ENCODE measurements around the gene DGCR8.
A peak's percentile ranks its signal among the peaks of the same experiment; 100 is the strongest.

The DGCR8 gene

DNA sequence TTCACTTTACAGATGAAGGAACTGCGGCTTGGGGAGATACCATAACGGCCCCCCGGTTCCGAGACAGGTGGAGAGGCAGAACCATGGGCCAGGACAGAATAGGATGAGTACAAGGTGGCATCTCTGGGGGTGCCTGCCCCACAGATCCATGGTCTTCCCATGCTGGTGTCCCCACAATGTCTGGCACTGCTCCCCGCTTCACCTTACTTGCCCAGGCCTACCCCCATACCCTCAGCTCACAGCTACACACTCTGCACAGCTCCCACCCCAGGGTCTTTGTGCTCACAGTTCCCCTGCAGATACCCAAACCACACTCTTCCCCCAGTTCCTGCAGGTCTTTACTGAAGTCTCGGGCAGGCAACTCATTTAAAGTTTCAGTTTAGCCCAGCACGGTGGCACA, 11.4 kb upstream of the DGCR8 start:
- H3K14ac ChIP-seq (ENCODE audit: low read length), result no peak overlapping the region

DNA sequence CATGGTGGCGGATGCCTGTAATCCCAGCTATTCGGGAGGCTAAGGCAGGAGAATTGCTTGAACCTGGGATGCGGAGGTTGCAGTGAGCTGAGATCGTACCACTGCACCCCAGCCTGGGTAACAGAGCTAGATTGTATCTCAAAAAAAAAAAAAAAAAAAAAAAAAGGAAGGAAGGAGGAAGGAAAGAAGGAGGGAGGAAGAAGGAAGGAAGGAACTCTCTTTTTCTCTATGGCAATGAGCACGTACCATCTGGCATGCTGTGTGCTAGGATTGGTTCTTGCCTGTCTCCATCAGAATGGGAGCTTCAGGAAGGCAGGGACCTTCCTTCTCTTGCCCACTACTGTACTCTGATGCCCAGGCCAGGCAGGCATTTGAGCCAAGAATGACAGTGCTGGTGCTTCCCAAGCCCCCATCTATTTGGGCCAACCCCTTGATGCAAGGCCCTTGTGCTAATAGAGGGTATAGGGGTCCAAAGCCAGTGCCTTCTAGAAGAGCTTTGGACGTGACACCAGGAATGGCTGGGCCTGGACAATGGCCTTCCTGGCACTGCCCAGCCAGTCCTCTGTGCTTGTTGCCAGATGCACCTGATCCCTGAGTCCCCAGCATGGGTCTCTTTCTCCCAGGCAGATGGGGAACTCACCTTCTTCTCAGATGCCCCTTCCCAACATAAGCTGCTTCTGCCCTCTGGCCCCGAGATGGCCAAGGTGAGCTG, 10.6 kb upstream of the DGCR8 start:
- H3K36me3 ChIP-seq (replicated peaks in 1 of 2; ENCODE audit: control insufficient read depth in 2 of 2, insufficient read depth in 2 of 2, low read length in 2 of 2), result peaks cover 0 to 4% of the 10 kb centered on the region in 2 donors
- H3K23ac ChIP-seq (ENCODE audit: low read depth, low read length, poor library complexity), result no peak overlapping the region
- no peak overlapping the region for H2BK15ac ChIP-seq (ENCODE audit: low read length)
- H3K14ac ChIP-seq (ENCODE audit: low read length), result peak overlapping the region; percentile 39
- no peak for DNase-seq (ENCODE audit: low spot score)
- no peak overlapping the region for H3K18ac ChIP-seq (ENCODE audit: low read length)
- no peaks in the 10 kb centered on the region for H3K79me1 ChIP-seq (ENCODE audit: low read depth, low read length)
- no peaks in the 10 kb centered on the region for H3K4me1 ChIP-seq (ENCODE audit: control insufficient read depth in 2 of 2, insufficient read depth in 1 of 2, low read depth in 1 of 2, low read length in 2 of 2)
- no peak overlapping the region for H4K8ac ChIP-seq (ENCODE audit: low read depth, low read length)
- no peak overlapping the region for H2AK5ac ChIP-seq (ENCODE audit: low read depth, low read length)
- H2BK5ac ChIP-seq (ENCODE audit: low read length), result no peak overlapping the region
- no peak overlapping the region for H2AFZ ChIP-seq (ENCODE audit: low read length)
- no peak overlapping the region for H2BK12ac ChIP-seq (ENCODE audit: low read length)
- no peaks in the 10 kb centered on the region for H3K27me3 ChIP-seq (ENCODE audit: control insufficient read depth in 3 of 3, insufficient read depth in 3 of 3, low read depth in 1 of 3, low read length in 3 of 3)
- no peak overlapping the region for H3K9ac ChIP-seq (ENCODE audit: low read depth, low read length, poor library complexity)
- H4K91ac ChIP-seq (ENCODE audit: low read depth, low read length, poor library complexity), result no peak overlapping the region
- no peak overlapping the region for H2BK120ac ChIP-seq (ENCODE audit: low read depth, low read length)
- H3K4me2 ChIP-seq (ENCODE audit: insufficient read depth, low read length, poor library complexity, severe bottlenecking), result no peak overlapping the region
- H3K4me3 ChIP-seq (ENCODE audit: low read length in 2 of 2), result no peak overlapping the region
- no peak overlapping the region for H3K4ac ChIP-seq (ENCODE audit: low read length)
- H3K27ac ChIP-seq (replicated peaks; ENCODE audit: low read length), result no peak overlapping the region
- no peaks in the 10 kb centered on the region for H3K9me3 ChIP-seq (replicated peaks in 1 of 2; ENCODE audit: control insufficient read depth in 2 of 2, insufficient read depth in 1 of 2, low read depth in 1 of 2, low read length in 2 of 2)
- no CpG with 5 or more reads among the region's 7 CpGs for WGBS, 2 donors (ENCODE audit: extremely low coverage in 2 of 2, insufficient read length in 2 of 2, insufficient replicate concordance in 1 of 2)

More for the DNA sequence above, 11.4 kb upstream of the DGCR8 start:
- Histone ChIP-seq H3K27ac (replicated peaks; ENCODE audit: low read length) (no peak overlapping the region), H3K23ac (ENCODE audit: low read depth, low read length, poor library complexity) (peak overlapping the region; percentile 11), H2BK15ac (ENCODE audit: low read length) (no peak overlapping the region), H3K4me3 (ENCODE audit: low read length in 2 of 2) (no peak overlapping the region), H2BK5ac (ENCODE audit: low read length) (no peak overlapping the region), H2AK5ac (ENCODE audit: low read depth, low read length) (no peak overlapping the region), H3K4ac (ENCODE audit: low read length) (no peak overlapping the region), H3K9me3 (replicated peaks in 1 of 2; ENCODE audit: control insufficient read depth in 2 of 2, insufficient read depth in 1 of 2, low read depth in 1 of 2, low read length in 2 of 2) (no peaks in the 10 kb centered on the region), H3K27me3 (ENCODE audit: control insufficient read depth in 3 of 3, insufficient read depth in 3 of 3, low read depth in 1 of 3, low read length in 3 of 3) (no peaks in the 10 kb centered on the region), H2BK12ac (ENCODE audit: low read length) (no peak overlapping the region), H3K18ac (ENCODE audit: low read length) (no peak overlapping the region), H3K36me3 (replicated peaks in 1 of 2; ENCODE audit: control insufficient read depth in 2 of 2, insufficient read depth in 2 of 2, low read length in 2 of 2) (peaks cover 0 to 4% of the 10 kb centered on the region in 2 donors), H4K8ac (ENCODE audit: low read depth, low read length) (no peak overlapping the region), H4K91ac (ENCODE audit: low read depth, low read length, poor library complexity) (no peak overlapping the region), H3K9ac (ENCODE audit: low read depth, low read length, poor library complexity) (no peak overlapping the region), H2BK120ac (ENCODE audit: low read depth, low read length) (no peak overlapping the region), H3K79me1 (ENCODE audit: low read depth, low read length) (no peaks in the 10 kb centered on the region), H3K4me1 (ENCODE audit: control insufficient read depth in 2 of 2, insufficient read depth in 1 of 2, low read depth in 1 of 2, low read length in 2 of 2) (no peaks in the 10 kb centered on the region), H2AFZ (ENCODE audit: low read length) (no peak overlapping the region), H3K4me2 (ENCODE audit: insufficient read depth, low read length, poor library complexity, severe bottlenecking) (no peak overlapping the region)
- WGBS, 2 donors (ENCODE audit: extremely low coverage in 2 of 2, insufficient read length in 2 of 2, insufficient replicate concordance in 1 of 2), result no CpG with 5 or more reads among the region's 7 CpGs
- DNase-seq (ENCODE audit: low spot score), result no peak

DNA sequence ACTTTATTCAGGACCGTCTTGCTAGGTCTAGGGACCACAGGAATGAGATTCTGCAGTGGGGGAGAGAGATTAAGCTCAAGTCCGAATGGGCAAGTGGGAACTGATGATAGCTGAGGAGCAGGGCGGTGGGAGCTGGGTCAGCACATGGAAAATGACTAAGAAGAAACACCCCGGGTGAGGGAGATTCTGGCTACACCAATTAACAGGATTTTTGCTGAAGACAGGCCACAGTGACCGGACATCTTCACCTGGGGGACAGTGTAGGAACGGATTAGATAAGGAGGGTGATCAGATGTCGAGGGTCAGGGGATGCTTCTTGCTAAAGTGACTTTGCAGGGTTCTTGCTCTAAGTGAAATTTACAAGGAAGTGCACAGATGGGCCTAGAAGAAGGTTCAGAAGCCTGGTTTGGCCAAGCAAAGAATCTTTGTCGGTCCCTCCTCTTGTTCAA, 8.5 kb upstream of the DGCR8 start:
- no peak overlapping the region for H2BK120ac ChIP-seq (ENCODE audit: low read depth, low read length)
- no peak overlapping the region for H3K27ac ChIP-seq (replicated peaks; ENCODE audit: low read length)
- H2AFZ ChIP-seq (ENCODE audit: low read length), result no peak overlapping the region
- H3K4ac ChIP-seq (ENCODE audit: low read length), result no peak overlapping the region
- no peak overlapping the region for H2BK12ac ChIP-seq (ENCODE audit: low read length)
- H2BK5ac ChIP-seq (ENCODE audit: low read length), result no peak overlapping the region
- H3K4me1 ChIP-seq (ENCODE audit: control insufficient read depth in 2 of 2, insufficient read depth in 1 of 2, low read depth in 1 of 2, low read length in 2 of 2), result peaks cover 0 to 2% of the 10 kb centered on the region in 2 donors
- H2BK15ac ChIP-seq (ENCODE audit: low read length), result no peak overlapping the region
- no peak overlapping the region for H3K4me3 ChIP-seq (ENCODE audit: low read length in 2 of 2)
- H3K27me3 ChIP-seq (ENCODE audit: control insufficient read depth in 3 of 3, insufficient read depth in 3 of 3, low read depth in 1 of 3, low read length in 3 of 3), result no peaks in the 10 kb centered on the region
- no peak overlapping the region for H3K4me2 ChIP-seq (ENCODE audit: insufficient read depth, low read length, poor library complexity, severe bottlenecking)
- no peak overlapping the region for H2AK5ac ChIP-seq (ENCODE audit: low read depth, low read length)
- no peak overlapping the region for H4K8ac ChIP-seq (ENCODE audit: low read depth, low read length)
- no peak overlapping the region for H3K14ac ChIP-seq (ENCODE audit: low read length)
- no peak overlapping the region for H3K18ac ChIP-seq (ENCODE audit: low read length)
- H3K9ac ChIP-seq (ENCODE audit: low read depth, low read length, poor library complexity), result no peak overlapping the region
- no peaks in the 10 kb centered on the region for H3K36me3 ChIP-seq (replicated peaks in 1 of 2; ENCODE audit: control insufficient read depth in 2 of 2, insufficient read depth in 2 of 2, low read length in 2 of 2)
- WGBS, 2 donors (ENCODE audit: extremely low coverage in 2 of 2, insufficient read length in 2 of 2, insufficient replicate concordance in 1 of 2), result no CpG with 5 or more reads among the region's 8 CpGs
- no peak overlapping the region for H3K23ac ChIP-seq (ENCODE audit: low read depth, low read length, poor library complexity)
- no peak for DNase-seq (ENCODE audit: low spot score)
- H3K9me3 ChIP-seq (replicated peaks in 1 of 2; ENCODE audit: control insufficient read depth in 2 of 2, insufficient read depth in 1 of 2, low read depth in 1 of 2, low read length in 2 of 2), result no peaks in the 10 kb centered on the region
- H4K91ac ChIP-seq (ENCODE audit: low read depth, low read length, poor library complexity), result no peak overlapping the region
- no peaks in the 10 kb centered on the region for H3K79me1 ChIP-seq (ENCODE audit: low read depth, low read length)

DNA sequence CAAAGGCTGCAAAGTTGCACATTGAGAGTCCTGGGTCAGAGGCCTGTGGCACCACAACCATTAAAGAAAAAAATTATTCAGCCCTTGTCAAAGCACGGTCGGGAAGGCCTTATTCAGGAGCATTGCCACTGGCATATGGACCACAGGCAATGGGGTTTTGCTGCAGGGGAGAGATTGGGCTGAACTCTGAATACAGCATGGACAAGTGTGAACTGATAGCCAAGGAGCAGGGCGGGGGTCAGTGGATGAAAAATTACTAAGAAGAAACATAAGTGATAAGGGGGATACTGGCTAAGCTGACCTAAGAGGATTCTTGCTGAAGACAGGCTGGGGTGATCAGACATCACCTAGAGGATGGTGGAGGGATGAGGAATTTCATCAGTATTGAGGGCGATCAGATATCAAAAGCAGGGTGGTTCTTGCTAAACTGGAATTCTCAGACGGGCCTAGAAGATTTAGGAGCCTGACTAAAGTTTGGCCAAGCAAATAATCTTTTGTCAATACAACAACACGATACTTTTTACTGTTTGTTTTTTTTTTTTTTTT, 3.3 kb upstream of the DGCR8 start:
- no peak overlapping the region for H2BK15ac ChIP-seq (ENCODE audit: low read length)
- no peak overlapping the region for H2AK5ac ChIP-seq (ENCODE audit: low read depth, low read length)
- H4K91ac ChIP-seq (ENCODE audit: low read depth, low read length, poor library complexity), result no peak overlapping the region
- H3K4me2 ChIP-seq (ENCODE audit: insufficient read depth, low read length, poor library complexity, severe bottlenecking), result no peak overlapping the region
- no peak overlapping the region for H3K4me3 ChIP-seq (ENCODE audit: low read length in 2 of 2)
- no peak for DNase-seq (ENCODE audit: low spot score)
- no CpG with 5 or more reads among the region's 6 CpGs for WGBS, 2 donors (ENCODE audit: extremely low coverage in 2 of 2, insufficient read length in 2 of 2, insufficient replicate concordance in 1 of 2)
- H3K27ac ChIP-seq (replicated peaks; ENCODE audit: low read length), result no peak overlapping the region
- H4K8ac ChIP-seq (ENCODE audit: low read depth, low read length), result no peak overlapping the region
- H2BK12ac ChIP-seq (ENCODE audit: low read length), result no peak overlapping the region
- H3K4me1 ChIP-seq (ENCODE audit: control insufficient read depth in 2 of 2, insufficient read depth in 1 of 2, low read depth in 1 of 2, low read length in 2 of 2), result peaks cover 6 to 9% of the 10 kb centered on the region in 2 donors
- peaks cover 2% of the 10 kb centered on the region for H3K79me1 ChIP-seq (ENCODE audit: low read depth, low read length)
- H3K36me3 ChIP-seq (replicated peaks in 1 of 2; ENCODE audit: control insufficient read depth in 2 of 2, insufficient read depth in 2 of 2, low read length in 2 of 2), result peaks cover 0 to 5% of the 10 kb centered on the region in 2 donors
- no peak overlapping the region for H3K14ac ChIP-seq (ENCODE audit: low read length)
- no peaks in the 10 kb centered on the region for H3K27me3 ChIP-seq (ENCODE audit: control insufficient read depth in 3 of 3, insufficient read depth in 3 of 3, low read depth in 1 of 3, low read length in 3 of 3)
- H3K23ac ChIP-seq (ENCODE audit: low read depth, low read length, poor library complexity), result no peak overlapping the region
- H2BK120ac ChIP-seq (ENCODE audit: low read depth, low read length), result no peak overlapping the region
- H3K4ac ChIP-seq (ENCODE audit: low read length), result no peak overlapping the region
- no peak overlapping the region for H3K18ac ChIP-seq (ENCODE audit: low read length)
- H2AFZ ChIP-seq (ENCODE audit: low read length), result peak overlapping the region; percentile 81
- H3K9me3 ChIP-seq (replicated peaks in 1 of 2; ENCODE audit: control insufficient read depth in 2 of 2, insufficient read depth in 1 of 2, low read depth in 1 of 2, low read length in 2 of 2), result no peaks in the 10 kb centered on the region
- no peak overlapping the region for H2BK5ac ChIP-seq (ENCODE audit: low read length)
- H3K9ac ChIP-seq (ENCODE audit: low read depth, low read length, poor library complexity), result no peak overlapping the region

Data from neuronal stem cell (in vitro differentiated cells).